Left hindlimb (tissue), 1 donor: ENCODE measurements around the gene CYP2C19.
"Not testable (repeated sequence)": the region's sequence is repeated elsewhere in the genome, so short reads cannot be mapped to it uniquely, and the experiment has no call there.

Experiments used
- DNase-seq: peaks from one replicate; pipeline ENCODE4 v3.0.0-alpha.2; 2018

The CYP2C19 gene

DNA sequence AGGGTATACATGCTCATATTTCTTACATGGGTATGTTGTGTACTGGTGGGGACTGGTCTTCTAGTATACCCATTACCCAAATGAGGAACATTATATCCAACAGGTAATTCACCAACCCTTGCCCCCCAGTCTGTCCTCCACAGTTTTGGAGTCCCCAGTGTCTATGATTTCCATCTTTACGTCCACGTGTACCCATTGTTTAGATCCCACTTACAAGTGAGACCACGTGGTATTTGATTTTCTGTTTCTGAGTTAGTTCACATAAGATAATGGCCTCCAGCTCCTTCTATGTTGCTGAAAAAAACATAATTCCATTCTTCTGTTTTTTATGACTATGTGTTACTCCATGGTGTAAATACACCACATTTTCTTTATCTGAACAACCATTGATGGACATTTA lies 126.6 kb downstream of the CYP2C19 start:
- DNase-seq = no peak

DNA sequence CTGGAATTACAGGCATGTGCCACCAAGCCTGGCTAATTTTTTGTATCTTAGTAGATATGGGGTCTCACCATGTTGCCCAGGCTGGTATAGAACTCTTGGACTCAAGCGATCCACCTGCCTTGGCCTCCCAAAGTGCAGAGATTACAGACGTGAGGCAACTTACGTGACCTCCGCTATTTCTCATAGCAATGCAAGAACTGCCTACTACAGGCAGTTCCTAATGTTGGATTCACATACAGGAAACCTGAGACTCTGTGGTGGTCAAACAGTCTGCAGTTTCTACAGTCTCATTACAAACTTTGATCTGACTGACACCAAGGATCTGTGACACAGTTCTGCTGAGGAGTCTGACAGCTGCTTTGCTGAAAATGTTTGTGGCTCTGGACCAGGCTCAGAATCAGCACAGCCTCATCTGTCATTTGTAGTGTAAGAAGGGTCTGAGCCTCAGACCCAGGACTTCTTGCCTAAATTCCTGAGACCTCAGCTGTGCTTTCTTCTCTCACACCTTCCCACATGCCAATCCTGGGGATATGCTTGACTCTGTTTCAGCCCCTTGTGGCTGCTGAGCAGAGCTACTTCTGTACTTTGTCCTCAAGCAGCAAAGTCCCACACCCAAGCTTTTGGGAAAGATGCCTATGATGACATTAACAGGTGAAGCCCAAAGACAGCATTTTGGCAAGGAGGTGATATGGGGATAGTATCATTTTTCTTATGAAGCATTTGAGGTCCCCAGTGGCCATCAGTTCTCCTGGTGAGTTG lies 128.0 kb downstream of the CYP2C19 start:
- no peak for DNase-seq

DNA sequence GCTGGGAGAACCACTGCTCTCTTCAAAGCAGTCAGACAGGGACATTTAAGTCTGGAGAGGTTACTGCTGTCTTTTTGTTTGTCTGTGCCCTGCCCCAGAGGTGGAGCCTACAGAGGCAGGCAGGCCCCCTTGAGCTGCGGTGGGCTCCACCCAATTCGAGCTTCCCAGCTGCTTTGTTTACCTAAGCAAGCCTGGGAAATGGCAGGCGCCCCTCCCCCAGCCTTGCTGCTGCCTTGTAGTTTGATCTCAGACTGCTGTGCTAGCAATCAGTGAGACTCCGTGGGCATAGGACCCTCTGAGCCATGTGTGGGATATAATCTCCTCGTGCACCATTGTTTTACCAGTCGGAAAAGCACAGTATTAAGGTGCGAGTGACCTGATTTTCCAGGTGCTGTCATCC lies 135.9 kb downstream of the CYP2C19 start:
- not testable (repeated sequence) for DNase-seq

DNA sequence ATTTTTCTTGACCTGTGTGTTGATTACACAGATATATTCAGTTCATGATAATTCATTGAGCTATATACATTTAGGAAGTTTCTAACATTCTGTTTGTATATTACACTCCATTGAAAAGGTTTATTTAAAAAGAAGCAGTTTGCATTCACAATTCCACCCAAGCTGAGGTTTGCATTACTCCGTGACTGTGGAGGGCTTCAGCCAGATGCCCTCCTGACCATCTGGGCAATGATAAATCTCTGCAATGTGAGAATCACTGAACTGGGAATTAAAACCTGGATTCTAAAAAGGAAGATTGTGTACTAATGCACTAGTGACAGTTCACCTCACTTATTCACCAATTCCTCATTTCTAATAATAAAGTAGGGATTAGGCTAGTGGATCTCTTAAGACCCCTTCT lies 139.6 kb downstream of the CYP2C19 start:
- DNase-seq = no peak

GRCh38 chr10:94902570-94902969 lies 140.1 kb downstream of the CYP2C19 start:
- DNase-seq = no peak
